HG03439 (cell line): Measurements from ENCODE around the gene LHX2.

Experiments
- ATAC-seq: cut with Tn5 transposase; IDR thresholded peaks from one replicate; pipeline ENCODE4 v1.9.1; 2021; ENCODE audit warnings: mild to moderate bottlenecking, moderate library complexity; ENCODE audit not compliant: unreplicated experiment

The LHX2 gene

DNA sequence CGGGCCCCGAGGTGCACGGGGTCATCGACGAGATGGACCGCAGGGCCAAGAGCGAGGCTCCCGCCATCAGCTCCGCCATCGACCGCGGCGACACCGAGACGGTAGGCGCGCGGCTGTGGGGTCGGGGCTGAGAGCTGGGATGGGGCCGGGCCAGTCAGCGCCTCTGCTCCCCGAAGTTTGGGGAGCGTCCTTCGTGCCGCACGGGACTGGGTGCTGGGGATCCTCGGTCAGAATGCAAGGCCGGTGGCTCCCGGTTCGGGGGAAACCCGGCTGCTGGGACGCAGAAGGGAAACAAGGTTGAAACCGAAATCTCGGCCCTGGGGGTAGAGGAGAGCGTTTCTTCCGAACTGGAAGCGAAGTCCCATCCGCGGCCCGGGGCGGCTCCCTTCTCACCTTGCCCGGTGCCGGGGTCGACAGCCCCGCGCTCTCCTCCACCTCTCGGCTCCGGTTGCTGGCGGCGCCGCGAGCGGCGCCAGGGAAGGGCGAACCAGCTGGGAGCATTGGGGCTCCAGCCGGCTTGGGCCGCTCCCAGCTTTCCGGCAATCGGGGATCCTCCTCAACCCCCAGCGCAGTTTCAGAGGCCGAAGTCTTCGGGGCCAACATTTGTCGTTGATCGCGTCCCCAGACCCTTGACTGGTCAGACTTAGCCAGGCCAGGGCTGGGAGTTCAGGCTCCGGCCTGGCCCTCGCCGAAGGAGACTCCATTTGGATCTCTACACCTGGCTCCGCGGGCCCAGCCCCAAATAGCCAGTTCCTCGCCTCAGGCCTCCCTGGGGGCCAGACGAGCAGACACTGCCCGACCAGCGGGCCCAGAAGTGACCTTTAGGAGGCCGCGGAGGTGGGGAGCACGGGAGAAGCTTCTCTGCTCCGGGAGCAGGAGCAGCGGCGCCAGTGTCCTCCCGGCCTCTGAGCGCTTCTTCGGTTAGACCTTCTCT is 1.1 kb downstream of the LHX2 start:
- ATAC-seq: no peak

DNA sequence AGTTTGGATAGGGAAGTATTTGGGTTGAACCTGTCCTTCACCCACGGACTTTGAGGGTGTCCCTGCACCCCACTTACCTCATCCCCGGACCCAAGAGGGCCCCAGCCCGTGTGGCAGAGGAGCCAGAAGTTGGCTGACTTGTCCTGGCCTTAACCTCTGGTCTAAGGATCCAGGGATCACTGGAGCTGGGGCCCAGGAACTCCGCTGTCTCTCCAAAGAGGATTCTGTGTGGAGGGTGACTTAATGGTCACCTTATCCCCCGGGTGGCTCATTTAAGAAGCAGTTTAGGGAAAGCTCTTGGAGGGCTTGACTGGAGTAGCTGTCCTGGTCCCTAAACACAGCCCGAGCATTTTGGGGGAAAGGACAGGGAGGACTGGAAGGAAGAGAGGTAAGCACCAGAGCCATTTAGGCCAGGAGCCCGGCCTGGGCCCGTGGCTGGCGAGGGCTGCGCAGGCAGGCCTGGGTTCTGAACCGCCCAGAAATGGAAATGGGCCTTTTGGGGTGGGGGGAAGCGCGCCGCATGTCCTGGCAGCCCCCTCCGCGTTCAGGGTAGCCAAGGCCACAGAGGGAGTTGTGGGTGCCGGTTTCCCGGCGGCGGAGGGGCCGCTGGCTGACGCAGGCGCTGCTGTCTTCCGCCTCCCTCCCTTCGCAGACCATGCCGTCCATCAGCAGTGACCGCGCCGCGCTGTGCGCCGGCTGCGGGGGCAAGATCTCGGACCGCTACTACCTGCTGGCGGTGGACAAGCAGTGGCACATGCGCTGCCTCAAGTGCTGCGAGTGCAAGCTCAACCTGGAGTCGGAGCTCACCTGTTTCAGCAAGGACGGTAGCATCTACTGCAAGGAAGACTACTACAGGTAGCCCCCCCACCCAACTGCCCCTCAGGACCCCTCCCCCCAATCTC is 2.0 kb downstream of the LHX2 start:
- no peak for ATAC-seq

DNA sequence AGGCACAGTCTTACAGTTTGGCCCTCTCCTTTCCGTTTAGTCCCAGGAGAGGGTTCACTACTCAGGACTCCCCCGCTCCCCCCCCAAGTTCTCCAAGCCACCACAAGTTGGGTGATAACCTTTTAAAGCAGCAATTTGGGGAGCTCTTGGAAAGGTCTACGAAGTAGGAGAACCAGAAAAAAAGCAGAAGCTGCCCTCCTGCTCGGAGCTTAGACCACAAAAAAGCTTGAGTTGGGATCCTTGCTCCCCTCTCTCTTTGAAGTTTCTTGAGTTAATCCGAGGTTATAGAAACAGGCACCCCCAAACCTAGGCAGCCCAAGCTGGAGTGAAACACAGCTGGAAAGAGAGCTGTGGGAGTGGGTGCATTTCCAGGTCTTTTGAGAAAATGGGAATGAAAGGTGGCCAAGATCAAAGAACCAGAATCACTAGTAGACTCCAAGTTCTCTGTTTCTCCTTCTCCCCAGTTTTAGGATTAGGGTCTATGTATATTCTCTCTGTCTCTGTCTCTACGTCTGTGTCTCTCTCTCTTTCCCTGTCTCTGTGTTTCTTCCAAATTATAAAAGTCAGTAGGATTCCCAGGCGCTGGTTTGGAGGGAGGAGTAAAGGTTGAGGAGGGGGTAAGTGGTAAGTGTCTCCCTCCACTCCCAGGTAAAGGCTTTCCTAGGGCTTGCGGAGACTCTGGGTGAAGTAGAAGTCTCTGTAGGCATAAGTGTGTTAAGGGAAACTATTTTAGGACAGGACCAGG is 2.8 kb downstream of the LHX2 start:
- no peak for ATAC-seq

DNA sequence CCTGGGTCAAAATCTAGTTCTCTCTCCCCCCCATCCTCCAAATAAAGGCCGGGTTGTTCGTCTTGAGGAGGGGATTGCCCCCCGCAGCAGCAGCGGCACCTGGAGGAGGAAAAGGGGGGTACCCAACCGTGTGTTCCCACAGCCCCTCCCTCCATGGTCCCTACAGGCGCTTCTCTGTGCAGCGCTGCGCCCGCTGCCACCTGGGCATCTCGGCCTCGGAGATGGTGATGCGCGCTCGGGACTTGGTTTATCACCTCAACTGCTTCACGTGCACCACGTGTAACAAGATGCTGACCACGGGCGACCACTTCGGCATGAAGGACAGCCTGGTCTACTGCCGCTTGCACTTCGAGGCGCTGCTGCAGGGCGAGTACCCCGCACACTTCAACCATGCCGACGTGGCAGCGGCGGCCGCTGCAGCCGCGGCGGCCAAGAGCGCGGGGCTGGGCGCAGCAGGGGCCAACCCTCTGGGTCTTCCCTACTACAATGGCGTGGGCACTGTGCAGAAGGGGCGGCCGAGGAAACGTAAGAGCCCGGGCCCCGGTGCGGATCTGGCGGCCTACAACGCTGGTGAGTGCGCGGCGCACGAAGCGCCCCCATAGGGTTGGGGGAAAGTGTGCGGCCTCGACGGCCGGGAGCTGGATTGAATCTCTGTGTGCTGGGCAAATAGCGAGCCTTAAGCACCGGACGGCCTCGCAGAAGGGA is 3.5 kb downstream of the LHX2 start:
- ATAC-seq: no peak

DNA sequence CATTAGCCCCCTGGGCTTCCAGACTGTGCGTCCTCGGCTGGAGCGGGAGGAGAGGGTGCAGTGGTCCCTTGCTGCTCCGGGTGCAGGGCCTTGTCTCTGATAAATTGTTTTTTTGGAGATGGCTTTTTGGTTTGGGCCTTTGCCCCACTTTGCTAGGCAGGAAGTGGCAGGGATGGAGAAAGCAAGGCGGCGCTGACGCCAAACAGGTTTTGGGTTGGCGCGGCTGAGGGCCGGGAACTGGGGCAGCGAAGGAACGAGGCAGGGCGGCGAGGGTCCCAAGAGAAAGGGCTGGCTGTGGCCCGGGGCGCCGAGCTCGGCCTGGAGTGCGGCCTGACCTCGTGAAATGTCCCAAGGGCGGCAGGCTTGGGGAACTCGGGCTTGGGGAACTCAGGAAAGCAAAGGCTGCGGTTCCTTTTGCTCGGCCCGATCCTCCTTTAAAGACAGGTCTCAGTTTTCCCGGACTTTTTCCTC is 4.1 kb downstream of the LHX2 start:
- no peak for ATAC-seq

DNA sequence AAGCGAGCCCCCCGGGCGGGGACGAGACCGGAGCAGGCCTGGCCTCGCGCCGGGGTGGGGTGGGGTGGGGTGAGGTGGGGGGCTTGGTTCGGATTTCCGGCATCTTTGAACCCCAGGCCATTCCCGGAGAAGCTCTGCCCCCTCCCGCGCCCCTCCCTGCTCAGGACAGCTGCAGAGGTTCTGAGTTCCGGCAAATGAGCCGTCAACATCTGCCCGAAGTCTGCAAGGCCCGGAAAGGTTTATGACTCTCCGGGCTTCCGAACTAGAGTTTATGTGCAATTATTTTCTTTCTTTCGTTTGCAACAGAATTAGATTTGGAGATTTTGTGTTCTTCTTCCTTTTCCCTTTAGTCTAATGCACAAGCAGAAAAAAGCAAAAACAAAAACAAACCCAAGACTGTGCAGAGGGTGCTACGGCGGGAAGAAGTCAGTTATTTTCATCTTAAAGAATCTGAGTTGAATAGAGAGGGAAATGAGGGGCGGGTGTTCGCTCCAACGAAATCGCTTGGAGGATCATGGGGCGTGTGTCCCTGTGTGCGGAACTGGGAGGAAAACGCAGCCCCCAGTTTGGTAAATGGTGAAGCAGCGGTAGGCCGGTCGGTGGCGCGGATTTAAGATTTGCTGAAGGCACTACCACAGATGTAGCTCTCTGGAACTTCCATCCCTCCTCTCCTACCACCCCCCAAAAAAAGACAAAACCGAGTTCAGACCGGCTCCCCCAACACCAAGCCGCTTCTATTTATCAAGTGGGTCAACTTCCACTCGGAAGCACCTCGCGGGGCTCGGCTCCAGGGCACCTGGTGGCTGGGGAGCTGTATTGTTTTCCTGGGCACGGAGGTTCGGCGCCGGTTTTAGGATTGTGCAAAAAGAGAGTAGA is 4.8 kb downstream of the LHX2 start:
- no peak for ATAC-seq

DNA sequence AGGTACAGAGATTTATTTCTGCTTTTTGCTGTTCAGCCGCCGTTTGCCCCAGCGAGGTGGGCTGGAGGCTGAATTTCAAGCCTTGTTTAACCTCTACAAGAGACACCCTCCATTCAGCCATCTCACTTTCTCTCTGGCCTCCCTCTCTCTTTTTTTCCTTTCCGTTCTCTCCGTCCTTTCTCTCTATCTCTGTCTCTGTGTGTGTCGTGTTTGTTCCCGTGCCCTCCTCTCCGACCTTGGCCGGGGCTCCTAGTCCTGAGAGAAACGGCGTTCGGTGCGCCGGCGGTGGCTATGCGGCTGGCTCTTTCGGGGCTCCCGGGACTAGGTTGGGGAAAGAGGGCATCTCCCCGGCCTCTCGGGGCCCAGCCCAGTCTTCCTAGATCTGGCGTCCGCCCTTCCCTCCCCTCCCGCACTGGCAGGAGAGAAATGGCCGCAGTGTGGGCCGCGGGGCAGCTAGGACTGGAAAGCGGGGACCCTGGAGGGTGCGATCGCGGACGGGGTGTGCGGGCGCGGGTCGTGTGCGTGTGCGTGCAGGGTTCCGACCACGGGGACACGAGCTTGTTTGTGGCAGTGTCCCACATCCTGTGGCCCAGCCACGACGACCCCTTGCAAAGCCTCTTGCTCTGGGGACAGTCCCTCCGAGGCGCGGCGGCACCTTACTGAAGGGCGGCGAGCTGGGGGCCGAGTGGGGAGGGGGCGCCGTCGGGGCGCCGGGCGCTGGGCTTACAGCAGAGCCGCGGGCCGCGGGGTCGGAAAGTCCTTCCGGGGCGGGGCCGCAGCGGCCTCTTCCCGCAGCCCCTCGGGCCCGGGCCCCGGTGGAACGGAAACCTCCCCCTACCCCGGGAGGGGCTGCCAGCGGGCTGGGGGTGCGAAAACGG is 5.7 kb downstream of the LHX2 start:
- no peak for ATAC-seq

DNA sequence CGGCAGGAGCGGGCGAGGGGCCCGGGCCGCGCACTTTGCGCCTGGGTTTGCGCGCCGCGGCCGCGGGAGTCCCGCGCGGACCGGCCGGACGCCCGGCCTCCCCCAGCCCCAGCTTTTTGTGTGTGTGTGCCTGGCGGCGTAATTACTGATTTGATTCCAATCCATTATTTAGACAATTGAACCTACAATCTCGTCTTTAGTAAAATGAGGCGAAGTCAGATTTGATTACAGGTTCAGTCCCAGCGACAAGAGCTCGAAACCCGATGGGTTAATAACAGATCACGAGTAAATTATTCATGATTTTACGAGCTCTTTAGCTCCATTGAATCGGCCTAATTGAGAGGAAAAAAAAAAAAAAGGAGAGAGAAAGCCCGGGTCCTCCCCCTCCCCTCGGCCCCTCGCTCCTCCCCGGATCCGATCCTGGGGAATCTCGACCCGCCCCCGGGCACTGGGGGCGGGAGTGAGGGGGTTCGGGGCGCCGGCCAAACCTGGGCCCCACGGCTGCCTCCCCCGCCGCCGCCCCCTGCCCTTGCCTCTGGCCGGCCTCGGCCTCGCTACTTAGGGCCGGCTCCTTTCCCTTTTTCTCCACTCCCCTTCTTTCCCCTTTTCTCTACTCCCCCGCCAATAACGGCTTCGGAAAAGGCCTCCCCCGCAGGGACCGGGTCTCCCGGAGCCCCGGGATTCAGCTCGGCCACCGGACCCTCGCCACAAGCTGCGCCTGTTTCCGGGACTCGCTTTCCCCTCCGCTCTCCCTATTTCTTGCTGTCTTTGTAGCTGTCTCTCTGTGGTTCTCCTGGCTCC is 6.6 kb downstream of the LHX2 start:
- ATAC-seq: no peak

DNA sequence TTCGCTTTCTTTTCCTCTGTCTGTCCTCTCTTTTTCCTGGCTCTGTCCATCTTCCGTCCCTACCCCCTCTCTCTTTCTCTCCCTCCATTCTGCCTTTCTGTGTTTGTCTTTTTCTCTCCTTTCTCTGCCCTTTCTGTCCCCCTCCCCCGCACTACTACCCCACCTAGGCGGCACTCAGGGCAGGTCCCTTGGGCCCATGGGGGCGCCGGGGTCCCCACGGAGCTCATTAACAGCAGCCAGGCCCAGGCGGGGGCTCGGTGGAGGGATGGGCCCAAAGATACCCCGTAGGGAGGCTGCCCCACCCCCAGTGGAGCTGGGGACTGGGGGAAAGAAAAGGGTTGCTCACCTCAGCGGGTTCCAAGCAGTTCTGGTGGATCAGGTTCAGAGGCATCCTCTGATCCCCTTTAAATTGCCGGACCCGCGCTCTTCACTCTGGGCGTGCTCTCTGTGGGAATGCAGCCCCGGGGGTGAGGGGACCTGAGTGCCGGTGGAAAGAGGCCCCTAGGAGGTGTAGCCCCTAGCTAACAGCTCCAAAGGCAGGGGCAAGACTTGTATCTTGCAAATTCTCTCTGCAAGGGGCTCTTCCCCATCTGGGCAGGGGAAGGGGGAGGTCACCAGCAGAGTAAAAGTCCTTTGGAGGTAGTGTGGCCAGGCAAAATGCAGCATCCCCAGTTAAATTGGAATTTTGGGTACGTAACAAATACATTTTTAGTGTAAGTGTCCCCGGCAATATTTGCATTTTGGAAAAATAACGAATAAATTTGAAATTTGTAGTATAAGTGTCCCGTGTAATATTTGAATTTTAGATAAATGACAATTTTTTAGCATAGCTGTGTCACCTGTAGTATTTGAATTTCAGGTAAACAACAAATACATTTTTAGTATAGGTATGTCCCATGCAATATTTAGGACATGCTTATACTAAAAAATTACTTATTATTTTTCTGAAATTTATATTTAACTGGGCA is 7.4 kb downstream of the LHX2 start:
- ATAC-seq: no peak

DNA sequence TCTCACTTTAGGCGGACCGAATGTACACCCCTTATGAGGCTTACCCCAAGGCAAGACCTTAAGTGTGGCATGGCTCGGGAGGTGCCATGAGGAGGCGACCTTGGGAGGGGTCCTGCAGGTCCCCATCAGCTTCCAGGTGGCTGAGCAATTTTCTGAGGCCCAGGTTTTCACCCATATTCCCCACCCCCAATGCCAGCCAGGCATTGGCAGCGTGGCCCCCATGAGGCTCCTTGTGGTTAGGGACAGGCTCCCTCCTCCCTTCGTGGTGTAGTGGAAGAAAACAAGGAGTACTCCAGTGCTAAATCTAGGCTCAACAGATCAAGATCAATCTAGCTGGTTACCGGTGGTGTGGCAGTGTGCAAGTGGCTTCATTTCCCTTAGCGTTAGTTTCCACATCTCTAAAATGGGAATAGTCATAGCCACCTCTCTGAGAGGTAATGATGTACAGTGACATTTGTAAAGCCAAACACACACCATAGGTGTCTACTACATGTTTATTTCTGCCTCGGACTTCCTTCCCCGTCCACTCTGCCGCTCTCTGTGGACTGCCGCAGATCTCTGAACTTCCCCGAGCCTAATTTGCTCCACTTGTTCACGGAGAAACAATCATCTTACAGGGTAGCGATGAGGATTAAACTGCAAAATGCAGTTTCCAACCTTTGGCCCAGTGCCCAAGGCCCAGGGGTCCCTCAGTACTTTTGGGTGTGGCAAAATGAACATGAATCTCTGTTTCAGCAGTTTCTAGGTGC is 8.4 kb downstream of the LHX2 start:
- ATAC-seq: no peak

DNA sequence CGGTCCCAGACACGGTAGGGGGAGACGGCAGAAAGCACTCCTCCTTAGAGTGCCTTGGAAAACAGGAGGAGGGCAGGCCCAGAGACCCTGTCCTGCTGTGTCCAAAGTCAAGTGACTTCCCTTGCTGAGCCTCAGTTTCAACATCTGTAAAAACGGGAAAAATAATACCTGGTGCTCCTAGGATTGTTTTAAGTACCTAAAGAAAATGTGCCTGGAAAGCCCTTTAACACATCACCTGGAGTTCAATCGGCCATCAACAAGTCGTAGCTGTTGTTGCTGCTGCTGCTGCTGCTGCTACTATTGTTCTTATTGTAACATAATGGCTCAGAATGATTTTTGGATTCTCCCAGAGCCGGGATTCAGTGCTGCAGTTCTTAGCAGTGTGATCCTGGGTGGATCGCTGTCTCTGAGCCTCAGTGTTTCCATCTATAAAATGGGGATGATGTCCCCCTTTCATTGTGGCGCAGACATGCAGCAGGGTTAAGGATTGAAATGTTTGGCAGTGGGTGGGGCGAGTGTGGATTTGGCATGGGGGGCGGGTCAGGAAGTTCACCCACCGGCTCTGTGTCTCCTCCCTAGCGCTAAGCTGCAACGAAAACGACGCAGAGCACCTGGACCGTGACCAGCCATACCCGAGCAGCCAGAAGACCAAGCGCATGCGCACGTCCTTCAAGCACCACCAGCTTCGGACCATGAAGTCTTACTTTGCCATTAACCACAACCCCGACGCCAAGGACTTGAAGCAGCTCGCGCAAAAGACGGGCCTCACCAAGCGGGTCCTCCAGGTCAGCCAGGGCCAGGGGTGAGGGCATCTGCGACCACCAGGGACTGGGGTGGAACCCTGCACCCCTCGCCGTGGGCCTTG is 9.2 kb downstream of the LHX2 start:
- peak; percentile 63 for ATAC-seq

DNA sequence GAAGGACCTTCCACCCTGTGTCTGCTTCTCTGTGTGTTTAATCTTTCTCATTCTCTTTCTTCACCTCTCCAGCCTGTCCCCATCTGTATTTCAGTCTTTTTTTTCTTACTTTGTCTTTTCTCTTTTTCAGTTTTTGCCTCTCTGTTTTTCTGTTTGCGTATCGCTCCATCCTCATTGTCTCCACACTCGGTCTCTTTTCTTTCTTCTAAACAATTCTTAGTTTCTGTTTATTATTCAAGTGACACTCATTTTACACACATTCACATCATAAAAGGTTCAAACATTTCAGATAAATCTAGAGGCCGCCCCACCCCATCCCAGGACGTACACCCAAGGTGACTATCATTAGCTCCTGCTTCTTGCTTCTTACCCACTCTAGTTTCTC is 9.8 kb downstream of the LHX2 start:
- no peak for ATAC-seq

DNA sequence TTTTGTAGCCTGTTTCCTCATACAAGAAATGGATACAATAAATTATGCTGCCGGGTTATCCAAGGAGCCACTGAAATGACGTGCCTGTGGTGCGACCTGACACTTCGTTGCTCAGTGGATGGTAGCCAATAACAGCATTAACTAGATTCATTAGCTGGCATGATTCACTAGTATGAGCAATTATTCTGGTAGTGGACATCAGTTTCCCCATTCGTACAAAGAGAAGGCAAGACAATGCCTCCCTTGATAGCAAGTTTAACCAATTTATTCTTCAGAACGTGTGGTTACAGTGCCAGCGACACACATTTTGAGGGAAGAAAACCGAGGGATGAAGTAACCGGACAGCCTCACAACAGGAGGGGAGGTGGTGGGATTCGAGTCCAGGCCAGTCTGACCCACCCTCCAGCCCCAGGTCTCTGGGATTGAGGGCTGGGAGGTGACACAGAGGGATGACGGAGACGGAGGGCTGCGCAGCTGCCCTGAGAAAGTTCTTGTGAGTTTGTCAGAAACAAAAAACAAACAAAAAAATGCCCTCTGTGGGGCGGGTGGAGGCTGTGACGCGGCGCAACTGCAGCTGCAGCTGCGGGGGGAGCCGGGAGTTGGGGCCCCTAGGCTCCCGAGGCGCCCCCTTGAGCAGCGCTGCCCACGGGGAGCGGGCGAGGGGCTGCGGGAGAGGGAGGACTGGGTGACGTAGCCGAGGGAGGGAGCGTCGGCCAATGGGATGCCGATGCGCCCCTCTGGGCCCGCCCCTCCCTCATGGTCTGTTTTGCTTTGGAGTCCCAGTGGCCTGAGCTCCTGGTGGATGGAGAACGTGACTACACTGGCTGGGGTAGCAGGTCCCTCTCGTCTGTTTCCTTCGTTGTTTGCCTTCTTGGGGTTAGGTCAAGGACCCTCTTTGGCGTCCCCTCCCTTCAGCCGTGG is 10.9 kb downstream of the LHX2 start:
- ATAC-seq: no peak

DNA sequence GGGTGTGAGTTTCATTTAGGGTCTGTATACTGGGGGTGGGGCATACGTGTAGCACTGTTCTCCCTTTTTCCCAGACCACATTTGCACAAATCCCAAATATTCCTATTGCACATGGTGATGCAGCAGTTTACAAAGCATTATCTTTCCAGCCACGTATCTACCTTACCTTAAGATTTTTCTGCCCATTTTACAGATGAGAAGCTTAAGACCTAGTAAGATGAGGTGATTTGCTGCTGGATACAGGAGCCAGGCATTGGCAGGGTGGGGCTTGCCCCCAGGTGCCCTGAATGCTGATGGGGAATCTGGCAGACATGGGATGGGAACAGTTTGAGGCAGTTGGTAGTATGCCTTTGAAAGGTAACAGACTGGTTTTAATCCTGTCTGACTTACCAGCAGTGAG is 12.5 kb downstream of the LHX2 start:
- ATAC-seq: no peak
